K562 (cell line): ENCODE results near the gene PTGIR. TPM values are rescaled to one million over a fixed set of nuclear protein-coding genes. Genes with fewer than 3 reads are reported as not detected.

ENCODE experiments used
- CBX8 ChIP-seq: fragments of 200-600 bp; sonication (generic); IDR thresholded peaks from 2 replicates; pipeline ENCODE4 v1.6.1; 2012; ENCODE audit warnings: borderline replicate concordance, mixed run types, low read depth, mild to moderate bottlenecking, moderate library complexity, mixed read lengths, low read length, control low read depth, inconsistent platforms; ENCODE audit not compliant: poor library complexity, severe bottlenecking; ENCODE audit errors: extremely low read depth
- FOXJ2 ChIP-seq: fragments of 200-800 bp; sonication (Bioruptor generic); IDR thresholded peaks from 2 replicates; pipeline ENCODE4 v1.6.1; 2016; ENCODE audit warnings: missing genetic modification characterization, missing compliant biosample characterization
- IRF2 ChIP-seq: sonication (generic); formaldehyde crosslinking; IDR thresholded peaks from 2 replicates; pipeline ENCODE4 v1.8.1; 2022; ENCODE audit warnings: mild to moderate bottlenecking, missing genetic modification reagents
- MTA2 ChIP-seq: fragments of 450-650 bp; IDR thresholded peaks from 2 replicates; pipeline ENCODE4 v1.6.1; 2016; ENCODE audit warnings: low read depth
- MTA3 ChIP-seq: fragments of 450-650 bp; formaldehyde crosslinking; IDR thresholded peaks from 2 replicates; pipeline ENCODE4 v1.6.1; 2017; ENCODE audit warnings: mild to moderate bottlenecking, borderline replicate concordance
- MYC ChIP-seq, 2 experiments: fragments of 250-450 bp in 1 of 2; sonication (Bioruptor Pico) in 1 of 2; IDR thresholded peaks; 2 replicates each; pipeline versions ENCODE4 v1.5.1 to v1.6.1; 2012 to 2021; ENCODE audit warnings: low read depth in 2 of 2, borderline replicate concordance in 1 of 2, improper control_type of control experiment in 1 of 2, low read length in 1 of 2, mild to moderate bottlenecking in 1 of 2, moderate library complexity in 1 of 2
- NELFE ChIP-seq: IDR thresholded peaks from 2 replicates; pipeline ENCODE4 v1.6.1; 2011; ENCODE audit warnings: mild to moderate bottlenecking; ENCODE audit not compliant: insufficient read depth, insufficient read length
- SIRT6 ChIP-seq: IDR thresholded peaks from one replicate; pipeline ENCODE4 v1.6.1; 2012; ENCODE audit warnings: low read depth, mild to moderate bottlenecking, control low read depth, inconsistent platforms, low read length, moderate library complexity
- SIX5 ChIP-seq, 2 experiments: IDR thresholded peaks; 2 replicates each; pipeline ENCODE4 v1.6.1; 2011; ENCODE audit warnings: low read length in 2 of 2, borderline replicate concordance in 1 of 2, low read depth in 1 of 2, mild to moderate bottlenecking in 1 of 2, moderate library complexity in 1 of 2; ENCODE audit not compliant: insufficient read depth in 1 of 2
- SNRNP70 ChIP-seq: fragments of 200-400 bp; formaldehyde crosslinking; optimal IDR thresholded peaks from 2 replicates; pipeline ENCODE3; 2017; ENCODE audit warnings: low read depth, low read length
- STAT5A ChIP-seq: IDR thresholded peaks from 2 replicates; pipeline ENCODE4 v1.6.1; 2012; ENCODE audit warnings: low read length, inconsistent platforms, borderline replicate concordance
- TCF3 ChIP-seq: sonication (generic); formaldehyde crosslinking; IDR thresholded peaks from 2 replicates; pipeline ENCODE4 v1.4.0; 2020; ENCODE audit warnings: mild to moderate bottlenecking, missing genetic modification reagents
- ZNF124 ChIP-seq: sonication (generic); formaldehyde crosslinking; IDR thresholded peaks from 2 replicates; pipeline ENCODE4 v1.8.1; 2022; ENCODE audit warnings: missing genetic modification reagents
- polyA plus RNA-seq, 8 experiments: library from polyadenylated mRNA; depleted of rRNA in 4 of 8; stranded (reverse) in 5 of 8; unstranded in 3 of 8; fragments of >200 nt; fragmentation: Nextera tagmentation in 2 of 8; fragmentation: Illumina TruSeq in 1 of 8; extraction: Ambion mirVana in 2 of 8; extraction: Trizol in 1 of 8; gene quantifications; 2 replicates each; pipeline versions ENCODE4 v1.2.1 to v1.2.3, GENCODE V29; 2011 to 2014; ENCODE audit warnings: inconsistent platforms in 1 of 8, missing spikeins in 1 of 8
- total RNA-seq, 7 experiments: library from RNA; depleted of rRNA in 6 of 7; stranded (reverse); fragments of >200 nt in 6 of 7; fragmentation: Illumina TruSeq in 2 of 7; extraction: Trizol in 2 of 7; gene quantifications; 2 replicates each; pipeline versions ENCODE4 v1.2.1 to v1.2.3, GENCODE V29; 2011 to 2021; ENCODE audit warnings: low replicate concordance in 1 of 7
- TF ChIP-seq, protein P1 (sequence below), 2 experiments: fragments of 450-650 bp; IDR thresholded peaks; 2 replicates each; pipeline ENCODE4 v1.6.1; 2016; ENCODE audit warnings: mild to moderate bottlenecking in 2 of 2, borderline replicate concordance in 1 of 2, low read depth in 1 of 2, moderate library complexity in 1 of 2
- TF ChIP-seq, protein P2 (sequence below): sonication (generic); formaldehyde crosslinking; IDR thresholded peaks from 2 replicates; pipeline ENCODE4 v1.8.0; 2022; ENCODE audit warnings: mild to moderate bottlenecking, missing genetic modification reagents
- TF ChIP-seq, protein P3 (sequence below): fragments of 450-650 bp; formaldehyde crosslinking; IDR thresholded peaks from 2 replicates; pipeline ENCODE4 v1.4.0; 2022; ENCODE audit warnings: missing genetic modification characterization

PTGIR gene
- total and polyA plus RNA-seq, 9 of the 15 experiments (the other 6 are each of a cell fraction or from before 2014, with no cell fraction given): 0.11 to 3.4 (median 1.1) TPM; not detected in 1

DNA sequence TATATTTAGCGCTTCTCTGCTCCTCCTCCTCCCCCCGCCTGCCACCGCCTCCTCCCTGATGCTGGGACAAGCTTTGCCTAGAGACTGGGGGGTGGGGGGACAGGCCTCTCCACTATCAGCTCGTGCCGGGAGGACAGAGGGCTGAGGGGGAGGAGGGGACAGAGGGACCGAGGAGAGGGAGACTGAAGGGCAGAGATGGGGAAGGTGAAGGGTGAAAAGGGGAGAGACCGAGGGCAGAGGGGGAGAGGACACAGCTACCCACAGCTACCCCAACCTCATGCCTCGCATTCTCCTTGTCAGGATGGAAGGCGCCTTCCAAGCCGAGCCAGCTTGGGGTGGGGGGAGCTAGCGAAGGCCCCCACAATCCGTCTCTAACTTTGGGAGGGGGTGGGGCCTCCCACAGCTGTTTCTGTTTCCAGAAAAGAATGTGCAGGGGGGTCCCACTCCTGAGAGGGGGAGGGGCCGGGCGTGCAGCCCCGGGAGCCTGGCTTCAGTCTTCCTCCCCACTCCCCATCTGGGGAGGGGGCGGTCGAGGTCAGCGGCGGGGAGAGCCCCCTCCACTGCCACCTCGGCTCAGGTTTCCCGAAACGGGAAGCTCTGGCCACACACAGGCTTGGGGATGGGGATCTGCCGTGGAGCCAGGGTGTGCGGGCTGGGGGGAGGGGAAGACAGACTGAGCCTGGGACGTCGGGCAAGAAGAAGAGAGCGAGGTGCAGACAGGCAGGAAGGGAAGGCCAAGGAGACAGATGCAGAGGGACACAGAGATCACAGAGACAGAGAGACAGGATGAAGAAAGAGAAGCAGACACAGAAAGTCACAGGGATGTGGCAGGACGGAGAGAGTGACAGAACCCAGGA is 34.5 kb upstream of the PTGIR start (continued):
- TF ChIP-seq NELFE (no peak), ZNF124 (CRISPR knock-in tag) (no peak), IRF2 (CRISPR knock-in tag) (no peak), MTA2 (0 out of 2 replicates have a peak, but pooled peaks have one; percentile 28), SIRT6 (no peak), SIX5 (IDR thresholded peaks at IDR 0.05; ENCODE audit: borderline replicate concordance in 1 of 2, insufficient read depth in 1 of 2, low read depth in 1 of 2, low read length in 2 of 2) (no peak), CBX8 (no peak), FOXJ2 (no peak), MTA3 (no peak), SNRNP70 (no peak), MYC (IDR thresholded peaks at IDR 0.05; ENCODE audit: low read depth, low read length) (peak; percentile 21; the same call in 1 of the 2 replicates), MYC (CRISPR knock-in tag; IDR thresholded peaks at IDR 0.05; ENCODE audit: borderline replicate concordance, low read depth) (no peak), TCF3 (peak; percentile 30), STAT5A (no peak)
- TF ChIP-seq, protein P1, sequence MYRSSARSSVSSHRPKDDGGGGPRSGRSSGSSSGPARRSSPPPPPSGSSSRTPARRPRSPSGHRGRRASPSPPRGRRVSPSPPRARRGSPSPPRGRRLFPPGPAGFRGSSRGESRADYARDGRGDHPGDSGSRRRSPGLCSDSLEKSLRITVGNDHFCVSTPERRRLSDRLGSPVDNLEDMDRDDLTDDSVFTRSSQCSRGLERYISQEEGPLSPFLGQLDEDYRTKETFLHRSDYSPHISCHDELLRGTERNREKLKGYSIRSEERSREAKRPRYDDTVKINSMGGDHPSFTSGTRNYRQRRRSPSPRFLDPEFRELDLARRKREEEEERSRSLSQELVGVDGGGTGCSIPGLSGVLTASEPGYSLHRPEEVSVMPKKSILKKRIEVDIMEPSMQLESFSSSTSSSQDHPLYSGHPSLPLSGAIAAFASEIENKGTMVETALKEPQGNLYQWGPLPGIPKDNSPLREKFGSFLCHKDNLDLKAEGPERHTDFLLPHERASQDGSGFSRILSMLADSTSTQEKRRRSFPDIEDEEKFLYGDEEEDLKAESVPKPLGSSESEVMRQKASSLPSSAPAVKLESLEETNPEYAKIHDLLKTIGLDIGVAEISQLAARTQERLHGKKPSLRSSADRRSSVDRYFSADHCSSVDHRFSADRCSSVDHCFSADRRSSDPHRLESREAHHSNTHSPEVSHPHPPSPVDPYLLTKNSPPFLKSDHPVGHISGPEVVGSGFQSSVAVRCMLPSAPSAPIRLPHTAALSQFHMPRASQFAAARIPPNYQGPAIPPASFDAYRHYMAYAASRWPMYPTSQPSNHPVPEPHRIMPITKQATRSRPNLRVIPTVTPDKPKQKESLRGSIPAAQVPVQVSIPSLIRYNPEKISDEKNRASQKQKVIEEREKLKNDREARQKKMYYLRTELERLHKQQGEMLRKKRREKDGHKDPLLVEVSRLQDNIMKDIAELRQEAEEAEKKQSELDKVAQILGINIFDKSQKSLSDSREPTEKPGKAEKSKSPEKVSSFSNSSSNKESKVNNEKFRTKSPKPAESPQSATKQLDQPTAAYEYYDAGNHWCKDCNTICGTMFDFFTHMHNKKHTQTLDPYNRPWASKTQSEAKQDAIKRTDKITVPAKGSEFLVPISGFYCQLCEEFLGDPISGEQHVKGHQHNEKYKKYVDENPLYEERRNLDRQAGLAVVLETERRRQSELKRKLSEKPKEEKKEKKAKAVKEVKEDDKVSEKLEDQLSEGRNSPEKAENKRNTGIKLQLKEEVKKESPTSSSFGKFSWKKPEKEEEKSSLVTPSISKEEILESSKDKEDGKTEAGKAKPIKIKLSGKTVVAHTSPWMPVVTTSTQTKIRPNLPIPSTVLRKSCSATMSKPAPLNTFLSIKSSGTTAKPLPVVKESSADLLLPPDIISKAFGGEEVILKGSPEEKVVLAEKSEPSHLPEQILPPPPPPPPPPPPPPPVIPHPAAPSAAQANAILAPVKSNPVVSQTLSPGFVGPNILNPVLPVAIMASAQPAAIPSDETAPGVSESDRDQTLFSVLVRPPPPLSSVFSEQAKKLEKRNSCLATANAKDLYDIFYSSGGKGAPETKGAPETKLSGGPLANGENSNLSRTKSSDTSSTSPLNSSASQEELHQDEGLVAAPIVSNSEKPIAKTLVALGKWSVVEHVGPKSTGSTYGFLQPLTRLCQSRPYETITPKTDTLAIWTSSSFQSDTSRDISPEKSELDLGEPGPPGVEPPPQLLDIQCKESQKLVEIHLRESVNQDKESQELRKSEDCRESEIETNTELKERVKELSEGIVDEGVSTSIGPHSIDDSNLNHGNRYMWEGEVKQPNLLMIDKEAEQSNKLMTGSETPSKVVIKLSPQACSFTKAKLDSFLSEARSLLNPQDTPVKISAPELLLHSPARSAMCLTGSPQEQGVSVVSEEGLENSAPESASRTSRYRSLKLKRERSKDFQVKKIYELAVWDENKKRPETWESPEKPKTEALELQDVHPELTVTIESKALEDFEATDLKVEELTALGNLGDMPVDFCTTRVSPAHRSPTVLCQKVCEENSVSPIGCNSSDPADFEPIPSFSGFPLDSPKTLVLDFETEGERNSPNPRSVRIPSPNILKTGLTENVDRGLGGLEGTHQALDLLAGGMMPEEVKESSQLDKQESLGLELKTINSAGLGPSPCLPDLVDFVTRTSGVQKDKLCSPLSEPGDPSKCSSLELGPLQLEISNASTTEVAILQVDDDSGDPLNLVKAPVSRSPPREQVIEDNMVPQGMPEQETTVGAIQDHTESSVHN (IDR thresholded peaks at IDR 0.05; ENCODE audit: borderline replicate concordance in 1 of 2, low read depth in 1 of 2): no peak
- TF ChIP-seq, protein P2, sequence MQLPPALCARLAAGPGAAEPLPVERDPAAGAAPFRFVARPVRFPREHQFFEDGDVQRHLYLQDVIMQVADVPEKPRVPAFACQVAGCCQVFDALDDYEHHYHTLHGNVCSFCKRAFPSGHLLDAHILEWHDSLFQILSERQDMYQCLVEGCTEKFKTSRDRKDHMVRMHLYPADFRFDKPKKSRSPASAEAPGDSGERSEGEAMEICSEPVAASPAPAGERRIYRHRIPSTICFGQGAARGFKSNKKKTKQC (CRISPR knock-in tag): no peak
- TF ChIP-seq, protein P3, sequence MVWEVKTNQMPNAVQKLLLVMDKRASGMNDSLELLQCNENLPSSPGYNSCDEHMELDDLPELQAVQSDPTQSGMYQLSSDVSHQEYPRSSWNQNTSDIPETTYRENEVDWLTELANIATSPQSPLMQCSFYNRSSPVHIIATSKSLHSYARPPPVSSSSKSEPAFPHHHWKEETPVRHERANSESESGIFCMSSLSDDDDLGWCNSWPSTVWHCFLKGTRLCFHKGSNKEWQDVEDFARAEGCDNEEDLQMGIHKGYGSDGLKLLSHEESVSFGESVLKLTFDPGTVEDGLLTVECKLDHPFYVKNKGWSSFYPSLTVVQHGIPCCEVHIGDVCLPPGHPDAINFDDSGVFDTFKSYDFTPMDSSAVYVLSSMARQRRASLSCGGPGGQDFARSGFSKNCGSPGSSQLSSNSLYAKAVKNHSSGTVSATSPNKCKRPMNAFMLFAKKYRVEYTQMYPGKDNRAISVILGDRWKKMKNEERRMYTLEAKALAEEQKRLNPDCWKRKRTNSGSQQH (CRISPR knock-in tag): no peak
